PC-3 (cell line): ENCODE results near the gene EDC3.

ENCODE experiments used
- CTCF ChIP-seq: fragments of 300-600 bp; sonication (generic); conservative IDR thresholded peaks from 2 replicates; pipeline ENCODE4 v1.5.1; 2017; ENCODE audit warnings: antibody characterized with exemption, low read depth, mild to moderate bottlenecking, low read length
- EZH2phosphoT487 ChIP-seq: fragments of 300-600 bp; sonication (generic); IDR thresholded peaks from 2 replicates; pipeline ENCODE4 v1.6.1; 2018; ENCODE audit warnings: mild to moderate bottlenecking, antibody characterized with exemption, low read length, borderline replicate concordance

GRCh38 chr15:74604983-74605794 is 90.6 kb downstream of the EDC3 start:
- TF ChIP-seq CTCF (no peak), EZH2phosphoT487 (no peak)
